Type B pancreatic cell (in vitro differentiated cells): ENCODE data around the gene SMIM12. TPM values are rescaled to one million over a fixed set of nuclear protein-coding genes. Genes with fewer than 3 reads are reported as not detected.
"Not testable (repeated sequence)": the region's sequence is repeated elsewhere in the genome, so short reads cannot be mapped to it uniquely, and the experiment has no call there.

ENCODE experiments used
- DNase-seq: peaks from one replicate; pipeline ENCODE4 v3.0.0; 2021; ENCODE audit warnings: mixed read lengths; ENCODE audit not compliant: unreplicated experiment; ENCODE audit errors: extremely low spot score
- H3K27ac Mint-ChIP-seq: 2 replicates; pipeline ENCODE4 v1.8.0; 2021; ENCODE audit warnings: mild to moderate bottlenecking, mixed read lengths
- H3K27me3 Mint-ChIP-seq: 2 replicates; pipeline ENCODE4 v1.8.0; 2021; ENCODE audit warnings: mixed read lengths
- H3K36me3 Mint-ChIP-seq: 2 replicates; pipeline ENCODE4 v1.8.0; 2021; ENCODE audit warnings: mixed read lengths
- H3K4me1 Mint-ChIP-seq: one replicate; pipeline ENCODE4 v1.8.0; 2021; ENCODE audit warnings: mixed read lengths; ENCODE audit not compliant: unreplicated experiment
- H3K4me3 Mint-ChIP-seq: 2 replicates; pipeline ENCODE4 v1.8.0; 2021; ENCODE audit warnings: mild to moderate bottlenecking, mixed read lengths
- H3K9me3 Mint-ChIP-seq: 2 replicates; pipeline ENCODE4 v1.8.0; 2021; ENCODE audit warnings: mixed read lengths
- CTCF ChIP-seq: fragments of 200-600 bp; sonication (generic); conservative IDR thresholded peaks from 2 replicates; pipeline ENCODE4 v1.5.0; 2021; ENCODE audit warnings: antibody characterized with exemption, mild to moderate bottlenecking
- total RNA-seq: library from RNA; stranded (reverse); gene quantifications from 2 replicates; pipeline ENCODE4 v1.2.1, GENCODE V29; 2021; ENCODE audit warnings: low replicate concordance

Gene SMIM12
- total RNA-seq, 1 donor from 2014 or later = 39.0 TPM

DNA sequence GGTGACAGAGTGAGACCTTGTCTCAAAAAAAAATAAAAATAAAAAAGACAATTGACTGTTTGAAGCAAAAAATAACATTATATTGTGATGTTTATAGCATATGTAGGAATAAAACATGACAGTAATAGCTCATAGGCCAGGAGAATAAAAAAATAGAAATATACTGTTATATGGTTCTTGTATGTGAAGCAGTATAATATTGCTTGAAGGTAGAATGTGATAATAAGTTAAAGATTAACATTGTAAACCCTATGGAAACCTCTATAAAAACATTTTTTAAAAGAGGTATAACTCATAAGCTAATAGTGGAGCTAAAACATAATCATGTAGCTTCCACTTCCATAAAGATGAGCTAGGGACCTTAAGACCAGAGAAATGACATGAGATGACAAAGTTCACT lies 43.2 kb downstream of the SMIM12 start:
- no peaks in the 10 kb centered on the region for H3K36me3 Mint-ChIP-seq
- no peak for DNase-seq

GRCh38 chr1:34810781-34811180 lies 48.8 kb downstream of the SMIM12 start:
- H3K36me3 Mint-ChIP-seq, DNase-seq, H3K27ac Mint-ChIP-seq, H3K4me3 Mint-ChIP-seq, H3K4me1 Mint-ChIP-seq, H3K27me3 Mint-ChIP-seq, H3K9me3 Mint-ChIP-seq: not testable (repeated sequence)

More for the DNA sequence above, 43.2 kb downstream of the SMIM12 start:
- no peak overlapping the region for H3K27ac Mint-ChIP-seq
- H3K9me3 Mint-ChIP-seq = no peaks in the 10 kb centered on the region
- no peaks in the 10 kb centered on the region for H3K4me1 Mint-ChIP-seq
- H3K4me3 Mint-ChIP-seq = no peak overlapping the region
- TF ChIP-seq CTCF = no peak
- no peaks in the 10 kb centered on the region for H3K27me3 Mint-ChIP-seq

DNA sequence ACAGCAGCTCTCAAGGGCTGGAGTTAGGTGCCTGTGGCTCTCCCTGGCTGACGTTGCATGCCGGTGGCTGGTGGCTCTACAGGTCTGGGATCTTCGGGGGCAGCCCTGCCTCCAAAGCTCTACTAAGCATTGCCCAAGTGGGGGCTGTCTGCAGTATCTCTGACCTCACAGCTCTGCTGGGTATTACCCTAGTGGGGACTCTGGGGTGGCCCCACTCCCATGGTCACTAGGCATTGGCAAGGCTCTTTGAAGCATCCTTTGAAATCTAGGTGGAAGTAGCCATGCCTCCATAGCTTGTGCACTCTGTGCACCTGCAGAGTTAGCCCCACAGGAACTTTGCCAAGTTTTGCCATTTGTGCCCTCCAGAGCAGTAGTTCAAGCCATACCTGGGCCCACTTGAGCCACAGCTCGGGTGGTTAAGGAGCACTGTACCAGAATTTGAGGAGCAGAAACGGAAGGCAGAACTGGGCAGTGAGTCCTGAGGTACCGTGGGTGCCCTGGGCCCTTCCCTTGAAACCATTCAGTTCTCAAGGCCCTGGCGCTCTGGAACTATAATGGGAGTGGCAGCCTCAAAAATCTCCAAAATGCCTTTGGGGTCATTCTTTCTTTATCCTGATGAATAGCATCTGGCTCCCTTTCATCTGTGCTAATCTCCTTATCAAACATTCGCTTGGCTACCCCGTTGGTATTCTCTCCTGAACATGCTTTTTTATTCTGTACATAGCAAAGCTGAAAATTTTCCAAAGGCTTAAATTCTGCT lies 51.3 kb downstream of the SMIM12 start:
- H3K9me3 Mint-ChIP-seq = peaks cover 4% of the 10 kb centered on the region
- TF ChIP-seq CTCF = no peak

GRCh38 chr1:34806396-34806795 lies 53.2 kb downstream of the SMIM12 start:
- Mint-ChIP-seq H3K36me3 (no peaks in the 10 kb centered on the region), H3K9me3 (peaks cover 4% of the 10 kb centered on the region), H3K27me3 (no peaks in the 10 kb centered on the region), H3K27ac (no peak overlapping the region), H3K4me3 (no peak overlapping the region), H3K4me1 (no peaks in the 10 kb centered on the region)
- TF ChIP-seq CTCF = no peak
- DNase-seq = no peak

More for the DNA sequence above, 51.3 kb downstream of the SMIM12 start:
- Mint-ChIP-seq H3K4me1 (no peaks in the 10 kb centered on the region), H3K27ac (no peak overlapping the region), H3K36me3 (no peaks in the 10 kb centered on the region), H3K4me3 (no peak overlapping the region), H3K27me3 (no peaks in the 10 kb centered on the region)
- DNase-seq = no peak

DNA sequence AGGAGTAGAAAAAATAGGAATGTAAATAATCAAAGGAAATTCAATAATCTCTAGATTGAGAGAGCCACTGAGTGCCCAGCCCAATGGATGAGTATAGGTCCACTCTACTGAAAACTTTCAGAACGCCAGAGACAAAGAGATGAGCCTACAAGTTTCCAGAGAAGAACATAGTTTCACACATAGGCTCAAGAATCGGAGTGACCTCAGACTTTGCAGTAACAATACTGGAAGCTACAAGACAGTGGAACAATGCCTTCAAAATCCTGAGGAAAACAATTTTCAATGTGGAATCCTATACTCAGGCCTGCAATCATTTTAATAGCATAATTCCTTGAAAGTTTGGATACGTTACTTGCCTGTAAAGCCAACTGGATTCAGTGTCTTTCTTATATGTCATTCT lies 55.8 kb downstream of the SMIM12 start:
- no peaks in the 10 kb centered on the region for H3K27me3 Mint-ChIP-seq
- TF ChIP-seq CTCF = no peak
- DNase-seq = no peak
- no peaks in the 10 kb centered on the region for H3K36me3 Mint-ChIP-seq
- H3K4me3 Mint-ChIP-seq = no peak overlapping the region
- H3K27ac Mint-ChIP-seq = no peak overlapping the region
- H3K9me3 Mint-ChIP-seq = peaks cover 4% of the 10 kb centered on the region
- H3K4me1 Mint-ChIP-seq = no peaks in the 10 kb centered on the region

Other genes with a start within 250 kb of the SMIM12 start
- 2.0 and 7.5 TPM in 2 replicates for gene GJB5, start 104.7 kb downstream of the SMIM12 start, total RNA-seq
- 0.48 and 0.50 TPM in 2 replicates for gene GJB4, start 100.0 kb downstream of the SMIM12 start, total RNA-seq
- gene GJB3, start 78.5 kb downstream of the SMIM12 start, total RNA-seq = 6.5 and 19.5 TPM in 2 replicates
- gene GJA4, start 66.8 kb downstream of the SMIM12 start, total RNA-seq = 0.67 and 0.87 TPM in 2 replicates
- gene DLGAP3, start 69.9 kb upstream of the SMIM12 start, total RNA-seq = 1.0 and 1.4 TPM in 2 replicates
- gene TMEM35B, start 125.6 kb upstream of the SMIM12 start, total RNA-seq = 6.6 and 9.9 TPM in 2 replicates
- gene ZMYM6, start 172.2 kb upstream of the SMIM12 start, total RNA-seq = 19.4 and 21.2 TPM in 2 replicates
- 19.4 and 31.8 TPM in 2 replicates for gene ZMYM1, start 219.6 kb upstream of the SMIM12 start, total RNA-seq